KBM-7 (cell line): ENCODE data around the gene EMX1.
A peak's percentile ranks its signal among the peaks of the same experiment; 100 is the strongest.

Source experiments
- DNase-seq: peaks from one replicate; pipeline ENCODE4 v3.0.0-alpha.2; 2015
- in situ Hi-C: fragments of 300-500 bp; cut with MboI; formaldehyde crosslinking; loops from 2 replicates; pipeline ENCODE4 v1.14.3; 2020; ENCODE audit warnings: low sequenced_read_pairs, low pct_unique_long_range_greater_than_20kb, mixed read lengths

The EMX1 gene

GRCh38 chr2:72965770-72966450 lies 48.6 kb downstream of the EMX1 start:
- in situ Hi-C loops = no loop called here
- no peak for DNase-seq

GRCh38 chr2:72968286-72968685 lies 51.0 kb downstream of the EMX1 start:
- in situ Hi-C loops = no loop called here
- DNase-seq = no peak

DNA sequence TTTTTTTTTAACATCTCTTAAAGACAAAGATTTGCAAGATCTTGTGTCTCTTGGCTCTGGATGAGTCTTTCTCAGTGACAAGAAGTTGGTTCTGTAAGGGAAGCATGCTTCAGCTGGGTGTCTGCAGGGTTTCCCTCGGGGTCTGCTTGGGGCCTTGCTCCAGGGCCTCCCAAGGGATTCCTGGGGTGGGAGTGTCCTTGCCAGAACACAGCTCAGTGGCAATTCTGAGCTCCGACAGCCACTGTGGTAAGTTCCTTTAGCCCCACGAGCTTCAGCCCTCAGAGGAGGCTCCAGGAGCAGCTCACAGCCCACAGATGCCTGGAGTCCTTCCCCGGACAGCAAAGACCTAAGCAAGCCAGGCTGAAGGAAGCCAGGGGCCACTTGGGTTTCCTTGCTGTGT lies 52.4 kb downstream of the EMX1 start:
- DNase-seq = no peak
- in situ Hi-C loops = no loop called here

- in situ Hi-C loops = no loop called here
- DNase-seq = no peak
These were observed 53.7 kb downstream of the EMX1 start for GRCh38 chr2:72971036-72971435.

DNA sequence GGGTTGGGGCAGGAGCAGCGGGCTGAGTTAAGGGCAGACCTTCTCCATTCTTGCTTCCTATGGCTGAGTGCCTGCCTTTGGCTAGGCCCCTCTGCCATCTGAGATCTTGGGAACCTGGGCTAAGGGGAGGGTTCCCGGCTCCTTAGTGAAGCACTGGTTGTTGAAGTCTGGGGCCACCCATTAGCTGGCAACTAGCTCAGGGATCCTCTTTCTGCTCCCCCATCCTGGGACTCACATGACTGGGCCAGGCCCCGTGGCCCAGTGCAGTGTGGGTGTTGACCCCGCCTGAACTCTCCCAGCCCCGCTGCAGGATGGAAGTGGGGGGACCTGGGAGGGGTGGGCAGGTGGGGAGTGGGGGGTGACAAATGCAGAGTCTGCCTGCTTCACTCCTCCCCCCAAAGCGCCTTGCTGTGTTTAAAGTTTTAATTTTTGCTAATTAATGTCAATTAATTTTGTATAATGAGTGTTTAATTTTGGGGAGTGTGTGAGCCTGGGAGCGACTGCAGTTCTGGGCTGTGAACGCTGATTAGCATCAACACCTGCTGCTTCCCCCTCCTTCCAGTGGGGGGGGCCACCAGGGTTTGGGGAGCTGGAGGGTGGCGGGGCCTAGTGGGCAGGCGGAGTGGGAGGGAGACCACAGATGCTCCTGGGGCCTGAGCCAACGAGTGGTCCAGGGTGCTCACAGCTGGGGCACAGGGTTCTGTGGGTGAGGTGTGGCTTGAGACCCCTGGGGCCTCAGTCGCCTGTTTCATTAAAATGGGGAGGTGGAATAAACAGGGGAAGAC lies 55.2 kb downstream of the EMX1 start:
- DNase-seq = no peak
- in situ Hi-C loops = no loop called here

- no peak for DNase-seq
- in situ Hi-C loops = no loop called here
These were observed 55.8 kb downstream of the EMX1 start for GRCh38 chr2:72973137-72973535.

DNA sequence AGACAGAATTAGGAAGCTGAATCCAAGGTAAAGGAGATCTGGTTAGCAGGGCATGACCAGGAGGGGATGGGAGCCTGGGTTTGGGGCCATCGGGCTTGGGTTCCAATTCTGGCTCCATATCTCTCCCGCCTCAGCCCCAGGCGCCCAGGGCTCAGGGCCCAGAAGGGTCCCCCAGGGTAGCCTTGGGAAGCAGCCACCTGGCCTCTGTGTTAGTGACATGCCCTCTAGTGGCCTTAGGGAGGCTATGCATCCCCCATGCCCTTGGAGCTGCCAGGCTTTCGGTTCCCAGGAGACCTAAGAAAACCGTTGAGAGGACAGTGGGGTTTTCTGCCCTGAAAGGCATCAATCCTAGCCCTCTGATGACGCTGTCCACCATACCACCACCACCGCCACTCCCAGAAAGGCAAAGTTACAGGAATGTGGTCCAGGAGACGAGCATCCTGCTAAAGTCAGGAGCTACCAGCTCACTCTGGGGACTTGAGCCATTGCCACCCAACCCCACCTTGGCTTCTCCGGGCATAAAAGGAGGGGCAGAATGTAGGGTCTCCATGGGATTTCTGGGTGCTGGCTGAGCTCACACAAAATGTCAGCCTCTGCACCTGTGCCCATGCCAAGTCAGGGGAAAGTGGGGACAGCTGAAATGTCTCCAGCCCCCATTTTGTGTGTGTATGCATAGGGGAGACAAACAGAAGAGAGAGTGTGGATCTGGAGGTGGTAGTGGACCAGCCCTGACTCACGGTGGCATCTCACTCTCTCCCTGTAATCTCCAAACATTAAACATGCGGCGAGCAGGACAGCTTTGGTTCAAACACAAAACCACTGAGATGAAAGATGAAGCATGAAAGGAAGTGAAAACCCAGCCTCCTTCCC lies 56.5 kb downstream of the EMX1 start:
- in situ Hi-C loops = no loop called here
- peak; percentile 58 for DNase-seq

DNA sequence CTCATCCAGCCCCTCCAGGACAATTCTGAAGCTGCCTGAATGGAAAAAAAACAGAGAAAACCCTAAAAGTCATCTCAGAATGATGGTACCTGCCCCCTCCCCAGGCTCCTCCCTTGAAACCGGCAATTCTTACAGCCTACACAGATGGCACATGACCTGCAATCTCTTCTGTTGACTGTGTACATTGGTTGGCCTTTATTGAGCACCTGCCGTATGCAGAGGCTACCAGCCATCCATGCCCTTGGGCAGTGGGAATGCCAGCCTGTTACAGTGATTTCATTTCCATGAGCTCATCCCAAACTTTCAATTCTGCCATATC lies 57.1 kb downstream of the EMX1 start:
- in situ Hi-C loops = no loop called here
- no peak for DNase-seq

DNA sequence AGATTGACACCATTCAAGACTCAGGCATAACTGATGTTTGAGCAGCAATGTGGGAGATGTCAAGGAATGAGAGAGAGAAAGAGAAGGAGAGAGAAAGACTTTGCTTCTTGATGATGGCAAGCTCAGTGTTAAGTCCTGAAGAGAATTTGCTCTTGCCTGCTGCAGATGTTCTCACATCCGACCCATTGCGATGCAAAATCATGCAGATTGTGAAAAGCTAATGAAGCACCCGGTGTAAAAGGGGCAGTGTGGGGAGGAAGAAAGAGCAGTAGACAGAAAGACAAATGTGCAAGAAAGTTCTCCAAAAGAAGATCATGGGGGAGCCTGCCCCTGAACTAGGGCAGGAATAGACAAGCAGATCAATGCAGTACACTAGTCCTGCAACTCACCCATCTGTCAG lies 57.7 kb downstream of the EMX1 start:
- in situ Hi-C loops = no loop called here
- DNase-seq = no peak

- peak; percentile 94 for DNase-seq
- in situ Hi-C loops = no loop called here
These were observed 62.6 kb downstream of the EMX1 start for GRCh38 chr2:72979896-72980295.

GRCh38 chr2:72980535-72981217 lies 63.4 kb downstream of the EMX1 start:
- in situ Hi-C loops = no loop called here
- no peak for DNase-seq

DNA sequence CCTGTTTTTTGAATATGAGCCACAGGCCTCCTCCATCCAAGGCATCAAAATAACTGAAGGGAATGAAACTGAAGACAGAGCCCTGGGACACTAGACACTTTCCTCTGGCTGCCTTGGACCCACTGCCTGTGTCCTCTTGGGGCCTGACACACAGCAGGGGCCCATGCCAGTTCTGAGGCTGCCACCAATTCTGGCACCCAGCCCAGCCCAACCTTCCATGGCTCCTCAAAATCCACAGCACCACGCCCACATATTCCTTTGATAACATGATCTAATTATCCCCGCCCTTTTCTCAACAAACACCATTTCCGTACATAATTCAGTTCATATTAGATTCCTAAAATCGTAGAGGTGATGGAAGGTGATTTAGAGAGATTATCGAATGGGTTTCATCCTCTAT lies 64.2 kb downstream of the EMX1 start:
- DNase-seq = no peak
- in situ Hi-C loops = no loop called here

DNA sequence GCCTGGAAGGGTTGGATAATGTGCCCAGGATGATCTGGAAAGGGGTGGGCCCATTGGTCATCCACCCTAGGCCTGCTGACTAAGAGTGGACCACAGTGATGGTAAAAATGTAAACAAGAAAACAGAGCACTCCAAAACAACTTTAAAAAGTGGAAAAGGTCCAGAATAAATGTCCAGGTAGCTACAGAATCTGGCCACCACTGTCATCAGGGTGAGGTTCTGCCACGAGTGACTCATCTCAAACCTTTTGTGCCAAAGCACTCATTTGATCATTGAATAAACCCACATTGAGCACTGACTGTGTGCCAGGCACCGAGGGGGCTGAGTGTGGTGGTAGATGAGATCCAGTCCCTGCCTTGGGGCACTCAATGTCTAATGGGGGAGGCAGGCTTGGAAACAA lies 64.9 kb downstream of the EMX1 start:
- in situ Hi-C loops = no loop called here
- no peak for DNase-seq

GRCh38 chr2:72982781-72983499 lies 65.6 kb downstream of the EMX1 start:
- DNase-seq = no peak
- in situ Hi-C loops = no loop called here

GRCh38 chr2:72983500-72984161 lies 66.3 kb downstream of the EMX1 start:
- no peak for DNase-seq
- in situ Hi-C loops = no loop called here

DNA sequence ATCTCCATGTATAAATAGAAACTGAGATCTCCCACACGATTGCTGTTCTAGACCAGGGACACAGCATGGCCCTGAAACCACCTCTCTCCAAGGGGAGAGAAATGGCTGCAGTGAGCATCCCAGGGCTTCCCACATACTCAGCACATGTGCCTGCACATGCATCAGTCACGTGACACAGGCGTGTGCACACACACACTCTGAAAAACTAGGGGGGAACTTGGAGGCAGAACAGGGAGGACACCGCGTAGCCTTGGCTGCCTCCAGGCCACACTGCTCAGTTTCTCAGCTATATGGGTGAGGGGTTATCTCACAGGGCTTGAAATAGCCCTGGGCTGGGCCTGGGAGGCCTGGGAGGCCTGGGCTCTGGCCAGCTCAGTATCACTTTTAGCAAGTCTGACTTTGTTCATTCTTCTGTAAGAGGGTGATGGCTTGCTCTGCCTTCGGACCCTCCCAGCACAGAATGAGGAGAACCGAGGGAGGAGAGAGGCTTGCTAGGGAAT lies 66.9 kb downstream of the EMX1 start:
- in situ Hi-C loops = no loop called here
- no peak for DNase-seq
